IMR-90 (cell line): Measurements from ENCODE around the gene KIAA0319L. TPM values are rescaled to one million over a fixed set of nuclear protein-coding genes. Genes with fewer than 3 reads are reported as not detected.

ENCODE experiments used
- ATAC-seq: fragments of 200-7000 bp; cut with Tn5 transposase; 2 replicates; pipeline ENCODE4 v1.9.1; 2020; ENCODE audit warnings: low read depth, mild to moderate bottlenecking, moderate library complexity
- BruUV-seq: library from RNA; stranded (reverse); fragments of 400-500 nt; replicated peaks from 2 replicates; lab custom pipeline; 2021; lab: Mats Ljungman, UMichigan
- CTCF ChIA-PET: fragments of 300-600 bp; formaldehyde crosslinking; extraction: SDS; loops from one replicate; lab custom pipeline; 2021; ENCODE audit warnings: antibody characterized with exemption; lab: Yijun Ruan, JAX
- POLR2A ChIA-PET: fragments of 300-600 bp; sonication (Branson Sonifier 250); formaldehyde crosslinking; loops from one replicate; lab custom pipeline; 2022; ENCODE audit warnings: antibody characterized with exemption; ENCODE audit not compliant: unreplicated experiment; lab: Charles Lee
- DNase-seq: peaks from one replicate; pipeline ENCODE4 v3.0.0; 2013
- H2AFZ ChIP-seq: replicated peaks from 2 replicates; pipeline ENCODE3; 2013; ENCODE audit warnings: low read length, mild to moderate bottlenecking; ENCODE audit not compliant: poor library complexity
- H2AK5ac ChIP-seq: 2 replicates; pipeline ENCODE4 v1.6.1; 2013; ENCODE audit warnings: low read depth, low read length, inconsistent platforms
- H2AK9ac ChIP-seq: replicated peaks from 2 replicates; pipeline ENCODE3; 2013; ENCODE audit warnings: mild to moderate bottlenecking, low read depth, low read length, moderate library complexity; ENCODE audit not compliant: poor library complexity
- H2BK120ac ChIP-seq: 2 replicates; pipeline ENCODE4 v1.6.1; 2013; ENCODE audit warnings: low read depth, low read length, inconsistent platforms
- H2BK15ac ChIP-seq: 3 replicates; pipeline ENCODE4 v1.6.1; 2013; ENCODE audit warnings: low read depth, low read length, inconsistent platforms
- H2BK20ac ChIP-seq: 2 replicates; pipeline ENCODE4 v1.6.1; 2013; ENCODE audit warnings: low read depth, mild to moderate bottlenecking, inconsistent platforms, low read length, moderate library complexity
- H2BK5ac ChIP-seq: 2 replicates; pipeline ENCODE4 v1.6.1; 2013; ENCODE audit warnings: mild to moderate bottlenecking, low read depth, low read length, inconsistent platforms; ENCODE audit not compliant: poor library complexity, severe bottlenecking
- H3K14ac ChIP-seq: replicated peaks from 2 replicates; pipeline ENCODE4 v1.6.1; 2013; ENCODE audit warnings: low read depth, low read length, inconsistent platforms
- H3K18ac ChIP-seq: 2 replicates; pipeline ENCODE4 v1.6.1; 2013; ENCODE audit warnings: low read depth, low read length, control low read depth
- H3K23ac ChIP-seq: 2 replicates; pipeline ENCODE4 v1.6.1; 2013; ENCODE audit warnings: low read depth, low read length, inconsistent platforms
- H3K27ac ChIP-seq: 2 replicates; pipeline ENCODE4 v1.5.1; 2013; ENCODE audit warnings: mild to moderate bottlenecking, control low read depth, low read length; ENCODE audit not compliant: insufficient read depth
- H3K27me3 ChIP-seq: 2 replicates; pipeline ENCODE4 v1.6.1; 2013; ENCODE audit warnings: low read length; ENCODE audit not compliant: control insufficient read depth, insufficient read depth
- H3K36me3 ChIP-seq: 2 replicates; pipeline ENCODE4 v1.6.1; 2013; ENCODE audit warnings: low read length, mixed read lengths; ENCODE audit not compliant: control insufficient read depth, insufficient read depth
- H3K4ac ChIP-seq: 2 replicates; pipeline ENCODE4 v1.6.1; 2013; ENCODE audit warnings: low read depth, low read length, inconsistent platforms
- H3K4me1 ChIP-seq: 2 replicates; pipeline ENCODE4 v1.6.1; 2013; ENCODE audit warnings: low read length, mixed read lengths; ENCODE audit not compliant: control insufficient read depth, insufficient read depth
- H3K4me2 ChIP-seq: 2 replicates; pipeline ENCODE4 v1.6.1; 2013; ENCODE audit warnings: low read depth, mild to moderate bottlenecking, control low read depth, low read length, moderate library complexity
- H3K4me3 ChIP-seq: 2 replicates; pipeline ENCODE4 v1.5.1; 2013; ENCODE audit warnings: low read depth, mild to moderate bottlenecking, control low read depth, low read length, moderate library complexity; ENCODE audit not compliant: insufficient read depth
- H3K56ac ChIP-seq: 2 replicates; pipeline ENCODE4 v1.6.1; 2013; ENCODE audit warnings: low read length, inconsistent platforms; ENCODE audit not compliant: insufficient read depth; ENCODE audit errors: extremely low read depth
- H3K79me1 ChIP-seq, 2 experiments: 2 replicates each; pipeline ENCODE4 v1.6.1; 2013; ENCODE audit warnings: low read length in 2 of 2, inconsistent platforms in 1 of 2, low read depth in 1 of 2
- H3K9ac ChIP-seq: 2 replicates; pipeline ENCODE4 v1.6.1; 2013; ENCODE audit warnings: low read depth, low read length, control low read depth
- H3K9me1 ChIP-seq: 2 replicates; pipeline ENCODE4 v1.6.1; 2013; ENCODE audit warnings: low read length, inconsistent platforms; ENCODE audit not compliant: insufficient read depth
- H3K9me3 ChIP-seq: 2 replicates; pipeline ENCODE4 v1.6.1; 2013; ENCODE audit warnings: low read length; ENCODE audit not compliant: control insufficient read depth, insufficient read depth
- H4K20me1 ChIP-seq: 2 replicates; pipeline ENCODE4 v1.6.1; 2013; ENCODE audit warnings: low read length, inconsistent platforms; ENCODE audit not compliant: insufficient read depth
- H4K5ac ChIP-seq: 2 replicates; pipeline ENCODE4 v1.6.1; 2013; ENCODE audit warnings: mild to moderate bottlenecking, low read depth, low read length, control low read depth
- H4K8ac ChIP-seq, 2 experiments: 2 replicates each; pipeline ENCODE4 v1.6.1; 2013; ENCODE audit warnings: low read depth in 2 of 2, low read length in 2 of 2, control low read depth in 1 of 2, inconsistent platforms in 1 of 2
- H4K91ac ChIP-seq: 2 replicates; pipeline ENCODE4 v1.6.1; 2013; ENCODE audit warnings: low read depth, low read length, inconsistent platforms; ENCODE audit not compliant: insufficient read depth
- CHD1 ChIP-seq: IDR thresholded peaks from 2 replicates; pipeline ENCODE4 v1.6.1; 2012; ENCODE audit warnings: low read depth, low read length, improper control_type of control experiment
- WGBS, 2 experiments: methylation state at CpG; one replicate each; pipeline versions ENCODE4 v1.1.5 to v1.1.7; 2013; ENCODE audit warnings: missing lambda C conversion rate in 2 of 2; ENCODE audit not compliant: insufficient read length in 1 of 2; ENCODE audit errors: extremely low coverage in 2 of 2; 5-methylcytosine and 5-hydroxymethylcytosine counted together
- dilution Hi-C: fragments of 300-500 bp; cut with HindIII; formaldehyde crosslinking; loops from one replicate; pipeline ENCODE4 v1.14.3; 2018; ENCODE audit warnings: low sequenced_read_pairs; ENCODE audit not compliant: unreplicated experiment
- in situ Hi-C: fragments of 300-500 bp; cut with MboI; formaldehyde crosslinking; loops from 3 replicates; pipeline ENCODE4 v1.14.3; 2019; ENCODE audit warnings: low sequenced_read_pairs, inconsistent platforms, mixed read lengths
- intact Hi-C: fragments of 100-400 bp; cut with micrococcal nuclease; formaldehyde crosslinking; loops from 2 replicates; pipeline ENCODE4 v1.10.0; 2022
- polyA plus RNA-seq, 3 experiments: library from polyadenylated mRNA; depleted of rRNA; stranded (reverse); fragments of >200 nt; gene quantifications; 2 replicates each; pipeline ENCODE4 v1.2.3, GENCODE V29; 2012; ENCODE audit warnings: low replicate concordance in 1 of 3
- total RNA-seq: library from RNA; depleted of rRNA; stranded (reverse); fragments of >200 nt; gene quantifications from 2 replicates; pipeline ENCODE4 v1.2.3, GENCODE V29; 2012

KIAA0319L gene
- total and polyA plus RNA-seq, 2 of the 4 experiments (the other 2 are of a cell fraction): 38.0 to 49.8 TPM

- Histone ChIP-seq H4K5ac (no peak overlapping the region), H2AK9ac (no peak overlapping the region), H3K27ac (no peak overlapping the region), H2BK120ac (no peak overlapping the region), H3K36me3 (no peaks in the 10 kb centered on the region), H3K4me2 (no peak overlapping the region), H3K9me1 (no peaks in the 10 kb centered on the region), H3K14ac (no peak overlapping the region), H3K18ac (no peak overlapping the region), H3K9ac (no peak overlapping the region), H3K4me1 (peaks cover 1% of the 10 kb centered on the region; the same call in 1 of the 2 replicates), H3K4me3 (no peak overlapping the region), H3K4ac (no peak overlapping the region), H2BK5ac (no peak overlapping the region), H4K91ac (no peak overlapping the region), H2AK5ac (no peak overlapping the region), H2AFZ (no peak overlapping the region), H4K20me1 (0 out of 2 replicates have a peak, but pooled peaks cover 2% of the 10 kb centered on the region), H3K27me3 (peaks cover 51% of the 10 kb centered on the region), H2BK20ac (no peak overlapping the region), H3K9me3 (no peaks in the 10 kb centered on the region), H3K23ac (no peak overlapping the region), H2BK15ac (no peak overlapping the region), H3K56ac (no peak overlapping the region), H3K79me1 (no peaks in the 10 kb centered on the region), H4K8ac (no peak overlapping the region)
- ATAC-seq (no peak), DNase-seq (no peak)
- intact Hi-C loops: no loop called here
- no TSS peak for BruUV-seq
- ChIA-PET POLR2A (no interaction called here), CTCF (no interaction called here)
- in situ Hi-C loops: loop anchor here (5.0 kb wide), 1 partner anchor 198 kb away; no protein-coding TSS in a partner anchor
- 42% methylated on average over 30 of the region's 48 CpGs; no CpG with 5 or more reads in 1 of the 2 experiments for WGBS, 2 experiments
- no peak for TF ChIP-seq CHD1
- dilution Hi-C loops: no loop called here
These were observed 17.0 kb upstream of the KIAA0319L start for GRCh38 chr1:35574125-35574654.
